Measurements from ENCODE around the gene CYS1. TPM values are rescaled to one million over a fixed set of nuclear protein-coding genes. Genes with fewer than 3 reads are reported as not detected.

The CYS1 gene
- total and polyA plus RNA-seq, 2 of the 13 experiments (the other 11 are each of a cell fraction or from before 2014, with no cell fraction given) = 0.04 TPM; not detected in 1

DNA sequence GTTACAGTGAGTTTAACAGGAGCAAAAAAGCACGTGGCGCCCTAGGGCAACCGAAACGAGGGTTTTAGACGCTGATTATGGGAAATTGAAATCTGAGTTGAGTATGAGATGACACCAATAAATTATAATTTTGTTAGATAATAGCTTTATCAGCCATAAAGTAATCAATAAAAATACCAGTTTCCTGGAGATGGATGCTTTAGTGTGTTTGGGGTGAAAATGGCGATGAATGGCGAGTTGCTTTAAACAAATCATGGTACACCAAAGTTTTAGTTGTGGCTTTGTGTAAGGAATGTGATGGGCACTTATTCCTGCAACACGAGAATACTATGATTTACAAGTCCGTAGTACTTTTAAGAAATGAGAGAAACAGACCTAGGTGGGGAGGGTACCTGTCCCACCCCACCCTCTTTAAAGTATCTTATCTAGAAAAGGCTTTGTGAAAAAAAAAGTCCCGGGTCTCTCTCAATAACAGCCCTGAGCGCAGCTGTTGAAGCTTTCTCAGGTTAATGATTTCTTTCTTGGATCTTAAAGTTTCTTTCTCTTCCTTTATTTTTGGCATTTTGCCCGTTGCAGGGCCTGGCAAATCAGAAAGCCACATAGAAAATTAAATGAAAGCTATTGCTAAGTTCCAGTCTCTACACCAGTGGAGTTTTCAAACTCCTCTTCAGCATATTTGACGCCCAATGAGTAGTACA lies 40.8 kb upstream of the CYS1 start (continued):
- TF ChIP-seq, protein P1, sequence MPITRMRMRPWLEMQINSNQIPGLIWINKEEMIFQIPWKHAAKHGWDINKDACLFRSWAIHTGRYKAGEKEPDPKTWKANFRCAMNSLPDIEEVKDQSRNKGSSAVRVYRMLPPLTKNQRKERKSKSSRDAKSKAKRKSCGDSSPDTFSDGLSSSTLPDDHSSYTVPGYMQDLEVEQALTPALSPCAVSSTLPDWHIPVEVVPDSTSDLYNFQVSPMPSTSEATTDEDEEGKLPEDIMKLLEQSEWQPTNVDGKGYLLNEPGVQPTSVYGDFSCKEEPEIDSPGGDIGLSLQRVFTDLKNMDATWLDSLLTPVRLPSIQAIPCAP (CRISPR knock-in tag; IDR thresholded peaks at IDR 0.05; ENCODE audit: low read depth) = 0 out of 2 replicates have a peak, but pooled peaks have one; percentile 17
- TF ChIP-seq, protein P2, sequence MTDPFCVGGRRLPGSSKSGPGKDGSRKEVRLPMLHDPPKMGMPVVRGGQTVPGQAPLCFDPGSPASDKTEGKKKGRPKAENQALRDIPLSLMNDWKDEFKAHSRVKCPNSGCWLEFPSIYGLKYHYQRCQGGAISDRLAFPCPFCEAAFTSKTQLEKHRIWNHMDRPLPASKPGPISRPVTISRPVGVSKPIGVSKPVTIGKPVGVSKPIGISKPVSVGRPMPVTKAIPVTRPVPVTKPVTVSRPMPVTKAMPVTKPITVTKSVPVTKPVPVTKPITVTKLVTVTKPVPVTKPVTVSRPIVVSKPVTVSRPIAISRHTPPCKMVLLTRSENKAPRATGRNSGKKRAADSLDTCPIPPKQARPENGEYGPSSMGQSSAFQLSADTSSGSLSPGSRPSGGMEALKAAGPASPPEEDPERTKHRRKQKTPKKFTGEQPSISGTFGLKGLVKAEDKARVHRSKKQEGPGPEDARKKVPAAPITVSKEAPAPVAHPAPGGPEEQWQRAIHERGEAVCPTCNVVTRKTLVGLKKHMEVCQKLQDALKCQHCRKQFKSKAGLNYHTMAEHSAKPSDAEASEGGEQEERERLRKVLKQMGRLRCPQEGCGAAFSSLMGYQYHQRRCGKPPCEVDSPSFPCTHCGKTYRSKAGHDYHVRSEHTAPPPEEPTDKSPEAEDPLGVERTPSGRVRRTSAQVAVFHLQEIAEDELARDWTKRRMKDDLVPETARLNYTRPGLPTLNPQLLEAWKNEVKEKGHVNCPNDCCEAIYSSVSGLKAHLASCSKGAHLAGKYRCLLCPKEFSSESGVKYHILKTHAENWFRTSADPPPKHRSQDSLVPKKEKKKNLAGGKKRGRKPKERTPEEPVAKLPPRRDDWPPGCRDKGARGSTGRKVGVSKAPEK (CRISPR knock-in tag; IDR thresholded peaks at IDR 0.05; ENCODE audit: borderline replicate concordance) = 0 out of 2 replicates have a peak, but pooled peaks have one; percentile 23
- no peak for TF ChIP-seq SATB2 (CRISPR knock-in tag; IDR thresholded peaks at IDR 0.05)
- TF ChIP-seq, protein P3, sequence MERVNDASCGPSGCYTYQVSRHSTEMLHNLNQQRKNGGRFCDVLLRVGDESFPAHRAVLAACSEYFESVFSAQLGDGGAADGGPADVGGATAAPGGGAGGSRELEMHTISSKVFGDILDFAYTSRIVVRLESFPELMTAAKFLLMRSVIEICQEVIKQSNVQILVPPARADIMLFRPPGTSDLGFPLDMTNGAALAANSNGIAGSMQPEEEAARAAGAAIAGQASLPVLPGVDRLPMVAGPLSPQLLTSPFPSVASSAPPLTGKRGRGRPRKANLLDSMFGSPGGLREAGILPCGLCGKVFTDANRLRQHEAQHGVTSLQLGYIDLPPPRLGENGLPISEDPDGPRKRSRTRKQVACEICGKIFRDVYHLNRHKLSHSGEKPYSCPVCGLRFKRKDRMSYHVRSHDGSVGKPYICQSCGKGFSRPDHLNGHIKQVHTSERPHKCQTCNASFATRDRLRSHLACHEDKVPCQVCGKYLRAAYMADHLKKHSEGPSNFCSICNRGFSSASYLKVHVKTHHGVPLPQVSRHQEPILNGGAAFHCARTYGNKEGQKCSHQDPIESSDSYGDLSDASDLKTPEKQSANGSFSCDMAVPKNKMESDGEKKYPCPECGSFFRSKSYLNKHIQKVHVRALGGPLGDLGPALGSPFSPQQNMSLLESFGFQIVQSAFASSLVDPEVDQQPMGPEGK (CRISPR knock-in tag; IDR thresholded peaks at IDR 0.05) = peak; percentile 62; the same call in 1 of the 2 replicates
- TF ChIP-seq, protein P4, sequence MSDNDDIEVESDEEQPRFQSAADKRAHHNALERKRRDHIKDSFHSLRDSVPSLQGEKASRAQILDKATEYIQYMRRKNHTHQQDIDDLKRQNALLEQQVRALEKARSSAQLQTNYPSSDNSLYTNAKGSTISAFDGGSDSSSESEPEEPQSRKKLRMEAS (IDR thresholded peaks at IDR 0.05) = peak; percentile 12; the same call in 1 of the 2 replicates
- TF ChIP-seq, protein P5, sequence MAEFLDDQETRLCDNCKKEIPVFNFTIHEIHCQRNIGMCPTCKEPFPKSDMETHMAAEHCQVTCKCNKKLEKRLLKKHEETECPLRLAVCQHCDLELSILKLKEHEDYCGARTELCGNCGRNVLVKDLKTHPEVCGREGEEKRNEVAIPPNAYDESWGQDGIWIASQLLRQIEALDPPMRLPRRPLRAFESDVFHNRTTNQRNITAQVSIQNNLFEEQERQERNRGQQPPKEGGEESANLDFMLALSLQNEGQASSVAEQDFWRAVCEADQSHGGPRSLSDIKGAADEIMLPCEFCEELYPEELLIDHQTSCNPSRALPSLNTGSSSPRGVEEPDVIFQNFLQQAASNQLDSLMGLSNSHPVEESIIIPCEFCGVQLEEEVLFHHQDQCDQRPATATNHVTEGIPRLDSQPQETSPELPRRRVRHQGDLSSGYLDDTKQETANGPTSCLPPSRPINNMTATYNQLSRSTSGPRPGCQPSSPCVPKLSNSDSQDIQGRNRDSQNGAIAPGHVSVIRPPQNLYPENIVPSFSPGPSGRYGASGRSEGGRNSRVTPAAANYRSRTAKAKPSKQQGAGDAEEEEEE (CRISPR knock-in tag; IDR thresholded peaks at IDR 0.05; ENCODE audit: borderline replicate concordance) = peak; percentile 65; the same call in 1 of the 2 replicates
- TF ChIP-seq, protein P6, sequence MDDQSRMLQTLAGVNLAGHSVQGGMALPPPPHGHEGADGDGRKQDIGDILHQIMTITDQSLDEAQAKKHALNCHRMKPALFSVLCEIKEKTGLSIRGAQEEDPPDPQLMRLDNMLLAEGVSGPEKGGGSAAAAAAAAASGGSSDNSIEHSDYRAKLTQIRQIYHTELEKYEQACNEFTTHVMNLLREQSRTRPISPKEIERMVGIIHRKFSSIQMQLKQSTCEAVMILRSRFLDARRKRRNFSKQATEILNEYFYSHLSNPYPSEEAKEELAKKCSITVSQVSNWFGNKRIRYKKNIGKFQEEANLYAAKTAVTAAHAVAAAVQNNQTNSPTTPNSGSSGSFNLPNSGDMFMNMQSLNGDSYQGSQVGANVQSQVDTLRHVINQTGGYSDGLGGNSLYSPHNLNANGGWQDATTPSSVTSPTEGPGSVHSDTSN (CRISPR knock-in tag; IDR thresholded peaks at IDR 0.05; ENCODE audit: borderline replicate concordance) = 0 out of 2 replicates have a peak, but pooled peaks have one; percentile 4
- TF ChIP-seq AKAP8 (CRISPR knock-in tag; IDR thresholded peaks at IDR 0.05) = 0 out of 2 replicates have a peak, but pooled peaks have one; percentile 14
- TF ChIP-seq SMARCC2 (IDR thresholded peaks at IDR 0.05) = no peak
- TF ChIP-seq, protein P7, sequence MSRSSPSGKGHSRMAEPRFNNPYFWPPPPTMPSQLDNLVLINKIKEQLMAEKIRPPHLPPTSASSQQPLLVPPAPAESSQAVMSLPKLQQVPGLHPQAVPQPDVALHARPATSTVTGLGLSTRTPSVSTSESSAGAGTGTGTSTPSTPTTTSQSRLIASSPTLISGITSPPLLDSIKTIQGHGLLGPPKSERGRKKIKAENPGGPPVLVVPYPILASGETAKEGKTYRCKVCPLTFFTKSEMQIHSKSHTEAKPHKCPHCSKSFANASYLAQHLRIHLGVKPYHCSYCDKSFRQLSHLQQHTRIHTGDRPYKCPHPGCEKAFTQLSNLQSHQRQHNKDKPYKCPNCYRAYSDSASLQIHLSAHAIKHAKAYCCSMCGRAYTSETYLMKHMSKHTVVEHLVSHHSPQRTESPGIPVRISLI (CRISPR knock-in tag; IDR thresholded peaks at IDR 0.05; ENCODE audit: borderline replicate concordance) = 0 out of 2 replicates have a peak, but pooled peaks have one; percentile 9
- TF ChIP-seq MBD4 (IDR thresholded peaks at IDR 0.05; ENCODE audit: borderline replicate concordance, low read length) = peak; percentile 30; the same call in 1 of the 2 replicates
- peak; percentile 23 for TF ChIP-seq U2AF1 (optimal IDR thresholded peaks at IDR 0.05; ENCODE audit: low read depth, low read length)
- TF ChIP-seq ZNF101 (CRISPR knock-in tag; IDR thresholded peaks at IDR 0.05; ENCODE audit: borderline replicate concordance, low read depth) = 0 out of 2 replicates have a peak, but pooled peaks have one; percentile 22

Measured in HepG2 (cell line).